ENCODE measurements around the gene FNBP1.

DNA sequence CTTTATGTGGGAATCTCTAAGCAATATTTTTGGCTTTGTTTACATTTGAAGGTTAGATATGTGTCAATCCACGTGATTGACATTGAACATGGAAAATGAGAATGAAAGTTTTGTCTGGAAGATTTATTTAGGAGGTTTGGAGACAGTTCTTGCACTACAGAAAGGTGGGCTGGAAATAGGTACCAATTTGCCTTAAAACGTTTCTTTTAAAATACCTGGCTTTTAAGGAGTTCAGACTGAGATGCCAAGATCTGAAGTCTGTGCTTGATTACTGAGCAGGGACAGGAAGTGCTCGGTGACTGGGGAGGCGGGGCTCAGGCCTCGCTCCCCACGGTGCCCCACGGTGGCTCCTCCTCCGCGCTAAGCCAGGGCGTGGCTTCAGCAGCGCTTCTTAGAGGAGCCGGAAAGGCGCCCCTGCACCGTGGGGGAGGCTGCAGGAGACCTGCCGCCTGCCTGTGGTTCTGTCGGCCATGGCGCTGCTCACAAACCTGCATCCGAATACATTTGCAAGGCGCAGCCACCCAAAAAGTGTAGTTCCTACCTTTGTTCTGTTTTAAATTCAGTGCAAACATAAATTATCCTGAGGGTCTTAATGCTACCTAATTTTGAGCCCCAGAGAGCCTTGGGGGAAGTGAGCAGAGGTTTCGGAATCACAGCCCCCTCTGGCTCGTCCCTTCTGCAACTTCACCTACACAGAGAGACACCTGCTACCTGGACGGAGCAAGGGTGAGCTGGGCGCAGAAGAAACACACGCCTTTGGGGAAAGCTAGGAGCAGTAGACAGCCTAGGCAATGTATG is 158.6 kb downstream of the FNBP1 start:
- TF ChIP-seq, protein P1, sequence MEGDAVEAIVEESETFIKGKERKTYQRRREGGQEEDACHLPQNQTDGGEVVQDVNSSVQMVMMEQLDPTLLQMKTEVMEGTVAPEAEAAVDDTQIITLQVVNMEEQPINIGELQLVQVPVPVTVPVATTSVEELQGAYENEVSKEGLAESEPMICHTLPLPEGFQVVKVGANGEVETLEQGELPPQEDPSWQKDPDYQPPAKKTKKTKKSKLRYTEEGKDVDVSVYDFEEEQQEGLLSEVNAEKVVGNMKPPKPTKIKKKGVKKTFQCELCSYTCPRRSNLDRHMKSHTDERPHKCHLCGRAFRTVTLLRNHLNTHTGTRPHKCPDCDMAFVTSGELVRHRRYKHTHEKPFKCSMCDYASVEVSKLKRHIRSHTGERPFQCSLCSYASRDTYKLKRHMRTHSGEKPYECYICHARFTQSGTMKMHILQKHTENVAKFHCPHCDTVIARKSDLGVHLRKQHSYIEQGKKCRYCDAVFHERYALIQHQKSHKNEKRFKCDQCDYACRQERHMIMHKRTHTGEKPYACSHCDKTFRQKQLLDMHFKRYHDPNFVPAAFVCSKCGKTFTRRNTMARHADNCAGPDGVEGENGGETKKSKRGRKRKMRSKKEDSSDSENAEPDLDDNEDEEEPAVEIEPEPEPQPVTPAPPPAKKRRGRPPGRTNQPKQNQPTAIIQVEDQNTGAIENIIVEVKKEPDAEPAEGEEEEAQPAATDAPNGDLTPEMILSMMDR (IDR thresholded peaks at IDR 0.05; ENCODE audit: insufficient read depth, low read depth, low read length): no peak
- TF ChIP-seq EZH2 (IDR thresholded peaks at IDR 0.05; ENCODE audit: insufficient read depth, low read length): no peak
